ENCODE results near the gene MAZ.
"Not testable (repeated sequence)": the region's sequence is repeated elsewhere in the genome, so short reads cannot be mapped to it uniquely, and the experiment has no call there.

Gene MAZ

DNA sequence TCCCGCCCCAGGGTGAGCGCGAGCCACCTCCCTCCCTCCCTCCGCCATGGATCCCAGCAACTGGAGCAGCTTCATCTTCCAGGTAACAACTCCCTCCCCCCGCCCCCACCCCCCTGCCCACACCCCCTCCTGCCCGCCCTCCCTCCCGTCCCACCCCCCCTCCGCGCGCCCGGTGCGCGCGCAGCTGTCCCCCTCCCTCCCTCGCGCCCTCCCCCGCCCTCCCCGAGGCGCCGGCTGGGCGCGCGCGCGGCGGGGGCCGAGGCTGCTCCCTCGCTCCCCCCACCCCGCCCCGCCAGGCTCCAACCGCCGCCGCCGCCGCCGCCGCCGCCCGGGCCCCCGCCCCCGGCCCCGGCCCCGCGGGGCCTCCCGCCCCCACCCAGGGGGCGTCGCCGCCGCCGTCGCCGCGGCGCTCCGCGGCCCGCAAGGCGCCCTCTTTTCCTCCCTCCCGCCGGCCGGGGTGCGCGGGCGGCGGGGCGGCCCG, at the start of gene MAZ:
MAZ (plus strand) TSS at position 431 of the 481 bp plus-strand sequence. CDS start 173 bp downstream, outside the sequence.
- DNase-seq (ENCODE audit: low read depth), result no peak

DNA sequence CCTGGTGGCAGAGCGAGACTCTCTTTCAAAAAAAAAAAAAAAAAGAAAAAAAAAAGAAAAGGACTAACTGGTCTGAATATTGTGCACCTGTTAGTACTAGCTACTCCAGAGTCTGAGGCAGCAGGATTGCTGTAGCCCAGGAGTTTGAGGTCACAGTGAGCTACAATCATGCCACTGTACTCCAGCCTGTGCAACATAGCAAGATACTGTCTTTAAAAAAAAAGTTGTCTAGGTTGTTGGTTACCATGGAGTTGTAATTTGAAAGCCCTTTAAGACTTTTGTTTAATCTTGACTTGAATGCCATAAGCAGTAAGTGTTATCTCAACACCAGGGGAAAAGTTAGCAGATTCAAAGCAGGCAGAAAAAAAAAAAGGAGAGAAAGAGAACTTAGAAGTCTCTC, 49.7 kb upstream of the MAZ start:
- DNase-seq (ENCODE audit: low read depth), result no peak

DNA sequence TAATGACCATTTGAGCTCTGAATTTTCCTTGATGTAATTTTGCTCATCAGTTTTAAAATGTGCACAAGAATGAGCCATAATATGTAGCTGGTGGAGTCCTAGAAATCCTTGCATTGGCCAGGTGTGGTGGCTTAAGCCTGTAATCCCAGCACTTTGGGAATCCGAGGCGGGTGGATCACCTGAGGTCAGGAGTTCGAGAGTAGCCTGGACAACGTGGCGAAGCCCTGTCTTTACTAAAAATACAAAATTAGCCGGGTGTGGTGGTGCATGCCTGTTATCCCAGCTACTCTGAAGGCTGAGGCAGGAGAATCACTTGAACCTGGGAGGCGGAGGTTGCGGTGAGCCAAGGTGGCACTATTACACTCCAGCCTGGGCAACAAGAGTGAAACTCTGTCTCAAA, 49.2 kb upstream of the MAZ start:
- not testable (repeated sequence) for DNase-seq (ENCODE audit: low read depth)

DNA sequence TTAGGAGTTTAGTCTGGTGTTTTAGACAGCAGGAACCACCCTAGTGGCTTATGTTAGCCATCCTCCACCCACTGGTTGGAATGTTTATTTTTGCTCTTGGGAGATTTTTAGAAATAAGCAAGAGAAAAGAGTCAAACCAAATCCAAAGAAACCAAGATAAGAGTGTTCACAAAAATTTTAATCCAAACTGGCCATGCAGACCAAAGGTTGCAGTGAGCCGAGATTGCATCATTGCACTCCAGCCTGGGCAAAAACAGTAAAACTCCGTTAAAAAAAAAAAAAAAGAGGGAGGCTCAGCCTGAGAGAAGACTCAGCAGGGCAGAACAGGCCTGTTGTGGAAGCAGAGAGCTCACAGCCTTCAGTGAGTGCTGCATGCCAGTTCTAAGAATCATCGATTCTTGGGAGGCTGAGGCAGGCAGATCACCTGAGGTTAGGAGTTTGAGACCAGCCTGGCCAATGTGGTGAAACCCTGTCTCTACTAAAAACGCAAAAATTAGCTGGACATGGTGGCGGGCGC, 48.3 kb upstream of the MAZ start:
- DNase-seq (ENCODE audit: low read depth), result peak; percentile 47

DNA sequence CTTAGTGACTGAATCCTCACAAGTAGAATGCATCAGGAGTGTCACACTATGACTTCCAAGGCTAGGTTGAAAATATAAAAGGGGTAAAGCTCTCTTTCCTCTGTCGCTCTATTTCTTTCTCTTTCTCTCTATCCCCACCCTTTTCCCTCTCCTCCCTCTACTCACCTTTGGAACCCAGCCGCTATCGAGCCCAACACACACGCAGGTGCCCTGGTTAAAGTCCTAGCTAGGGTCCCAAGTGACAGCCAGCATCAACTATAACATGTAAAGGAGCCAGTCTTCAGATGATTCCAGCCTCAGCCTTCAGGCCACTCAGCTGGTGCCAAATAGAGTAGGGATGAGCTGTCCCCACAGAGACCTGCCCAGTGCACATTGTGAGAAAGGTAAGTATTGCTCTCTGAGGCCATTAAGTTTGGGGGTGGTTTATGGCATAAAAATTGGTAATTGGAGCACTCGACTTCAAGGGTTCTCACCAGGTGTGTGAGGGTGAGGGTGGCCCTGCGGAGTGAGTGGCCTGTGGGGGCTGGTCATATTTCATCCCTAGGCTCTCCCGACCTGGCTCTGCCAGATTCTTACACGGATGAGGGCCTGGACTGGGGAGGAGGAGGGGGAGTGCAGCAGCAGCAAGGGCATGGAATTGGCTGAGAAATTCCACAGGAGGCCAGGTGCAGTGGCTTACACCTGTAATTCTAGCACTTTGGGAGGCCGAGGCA, 45.6 kb upstream of the MAZ start:
- no peak for DNase-seq (ENCODE audit: low read depth)

DNA sequence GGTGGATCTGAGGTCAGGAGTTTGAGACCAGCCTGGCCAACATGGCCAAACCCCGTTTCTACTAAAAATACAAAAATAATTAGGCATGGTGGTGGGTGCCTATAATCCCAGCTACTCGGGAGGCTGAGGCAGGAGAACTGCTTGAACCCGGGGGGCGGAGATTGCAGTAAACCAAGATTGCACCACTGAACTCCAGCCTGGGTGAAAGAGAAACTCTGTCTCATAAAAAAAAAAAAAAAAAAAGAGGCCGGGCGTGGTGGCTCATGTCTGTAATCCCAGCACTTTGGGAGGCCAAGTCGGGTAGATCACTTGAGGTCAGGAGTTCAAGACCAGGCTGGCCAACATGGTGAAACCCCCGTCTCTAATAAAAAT, 45.1 kb upstream of the MAZ start:
- DNase-seq (ENCODE audit: low read depth), result not testable (repeated sequence)

DNA sequence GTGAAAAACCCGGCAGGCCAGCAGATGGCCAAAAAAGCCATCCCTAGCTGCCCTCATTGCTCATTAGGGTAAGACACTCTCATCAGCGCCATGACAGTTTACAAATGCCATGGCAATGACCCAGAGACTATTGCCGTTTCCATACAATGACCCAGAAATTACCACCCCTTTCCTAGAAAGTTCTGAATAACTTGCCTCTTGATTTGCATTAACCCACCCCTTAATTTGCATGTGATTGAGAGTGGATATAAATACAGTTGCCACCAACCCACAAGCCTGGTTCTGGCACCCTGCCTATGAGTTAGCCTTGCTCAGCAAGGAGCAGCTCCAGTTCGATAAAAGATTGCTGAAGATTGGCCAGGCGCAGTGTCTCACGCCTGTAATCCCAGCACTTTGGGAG, 44.4 kb upstream of the MAZ start:
- DNase-seq (ENCODE audit: low read depth), result no peak

DNA sequence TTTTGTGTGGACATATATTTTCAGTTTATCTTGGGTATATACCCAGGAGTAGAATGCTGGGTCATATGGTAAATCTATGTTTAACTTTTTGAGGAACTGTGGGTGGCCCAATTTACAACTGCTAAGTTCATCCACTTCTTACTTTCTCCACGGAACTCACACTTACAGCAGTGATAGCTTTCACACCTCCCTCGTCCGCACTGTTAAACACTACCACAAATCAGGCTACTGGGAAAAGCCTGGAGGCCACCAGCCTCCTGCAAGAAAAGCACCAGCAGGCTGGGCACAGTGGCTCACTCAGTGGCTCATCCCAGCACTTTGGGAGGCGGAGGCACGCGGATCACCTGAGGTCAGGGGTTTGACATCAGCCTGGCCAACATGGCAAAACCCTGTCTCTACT, 43.0 kb upstream of the MAZ start:
- no peak for DNase-seq (ENCODE audit: low read depth)

DNA sequence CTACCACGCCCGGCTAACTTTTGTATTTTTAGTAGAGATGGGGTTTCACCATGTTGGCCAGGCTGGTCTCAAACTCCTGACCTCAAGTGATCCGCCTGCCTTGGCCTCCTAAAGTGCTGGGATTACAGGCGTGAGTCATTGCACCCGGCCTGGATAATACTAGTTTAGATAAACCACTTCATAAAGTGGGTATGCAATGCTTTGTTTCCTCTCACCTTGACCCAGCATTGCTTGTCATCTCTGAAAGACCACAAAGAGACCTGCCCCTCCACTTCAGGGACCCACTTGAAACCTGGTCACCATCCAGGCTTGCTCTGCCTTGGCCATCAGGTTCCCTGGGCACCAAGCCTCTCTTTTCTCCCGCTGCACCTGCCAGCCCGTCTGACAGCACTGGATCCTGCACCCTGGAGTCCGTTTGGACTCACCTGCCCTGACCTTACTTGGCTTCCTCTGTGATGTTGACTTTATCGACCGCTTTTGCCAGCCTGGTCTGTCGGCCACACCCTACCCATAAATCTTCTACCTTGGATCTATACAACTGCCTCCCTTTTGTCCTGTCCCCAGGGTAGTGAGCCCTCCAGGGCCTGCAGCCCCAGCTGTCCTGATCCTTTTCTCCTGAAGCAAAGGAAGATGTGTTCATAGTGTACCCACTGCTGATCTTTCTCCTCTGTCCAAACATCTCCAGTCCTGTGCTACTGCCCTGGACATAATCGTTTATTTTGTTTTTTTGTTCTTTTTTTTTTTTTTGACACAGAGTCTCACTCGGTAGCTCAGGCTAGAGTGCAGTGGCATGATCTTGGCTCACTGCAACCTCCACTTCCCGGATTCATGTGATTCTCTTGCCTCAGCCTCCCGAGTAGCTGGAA, 40.9 kb upstream of the MAZ start:
- no peak for DNase-seq (ENCODE audit: low read depth)

DNA sequence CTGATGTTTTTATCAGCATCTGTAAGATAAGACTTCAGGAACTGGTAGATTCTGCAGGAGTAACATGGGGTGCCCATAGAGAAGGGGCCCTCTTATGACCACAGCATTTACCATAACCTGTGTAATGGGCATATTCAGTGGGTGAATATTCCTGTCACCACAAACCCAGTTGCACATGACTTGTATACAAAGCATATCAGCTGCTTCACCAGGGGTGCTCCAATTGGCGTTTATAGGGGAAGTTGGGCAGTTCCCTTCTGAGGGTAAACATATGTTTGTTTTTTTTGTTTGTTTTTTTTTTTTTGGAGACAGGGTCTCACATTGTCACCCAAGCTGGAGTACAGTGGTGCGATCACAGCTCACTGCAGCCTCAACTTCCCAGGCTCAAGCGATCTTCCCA, 39.8 kb upstream of the MAZ start:
- DNase-seq (ENCODE audit: low read depth), result no peak

DNA sequence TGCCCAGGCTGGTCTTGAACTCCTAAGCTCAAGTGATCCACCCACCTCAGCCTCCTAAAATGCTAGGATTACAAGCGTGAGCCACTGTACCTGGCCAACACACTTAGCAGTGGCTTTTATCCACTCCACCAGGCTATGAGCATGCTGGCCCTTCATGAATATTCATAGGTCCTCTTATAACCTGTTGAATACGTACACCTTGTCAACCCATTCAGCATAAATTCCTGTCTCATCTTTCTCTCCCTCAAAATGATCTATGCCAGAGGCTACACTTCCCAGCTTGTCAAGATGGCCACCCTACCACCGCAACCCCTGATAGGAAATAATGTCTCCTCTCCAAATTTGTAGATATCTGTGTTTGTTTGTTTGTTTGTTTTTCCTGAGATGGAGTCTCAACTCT, 39.3 kb upstream of the MAZ start:
- no peak for DNase-seq (ENCODE audit: low read depth)

DNA sequence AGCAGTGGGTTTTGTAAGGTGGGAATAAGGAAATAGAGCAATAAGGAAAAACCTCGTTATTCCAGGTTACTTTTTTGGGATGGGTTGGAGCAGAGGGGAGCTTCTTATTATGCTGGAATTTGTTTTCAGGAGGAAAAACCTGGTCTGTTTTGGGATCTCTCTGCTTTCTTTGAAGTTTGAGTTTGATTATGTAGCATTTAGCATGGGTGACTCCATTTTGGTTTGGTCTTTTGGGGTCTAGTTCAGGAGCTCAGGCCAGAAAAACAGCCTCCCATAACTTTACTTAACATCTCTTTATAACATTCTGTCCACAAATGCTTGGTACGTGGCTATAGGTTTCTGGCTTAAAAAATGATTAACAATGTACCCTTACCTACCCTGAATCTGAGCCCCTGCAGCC, 36.8 kb upstream of the MAZ start:
- DNase-seq (ENCODE audit: low read depth), result no peak

DNA sequence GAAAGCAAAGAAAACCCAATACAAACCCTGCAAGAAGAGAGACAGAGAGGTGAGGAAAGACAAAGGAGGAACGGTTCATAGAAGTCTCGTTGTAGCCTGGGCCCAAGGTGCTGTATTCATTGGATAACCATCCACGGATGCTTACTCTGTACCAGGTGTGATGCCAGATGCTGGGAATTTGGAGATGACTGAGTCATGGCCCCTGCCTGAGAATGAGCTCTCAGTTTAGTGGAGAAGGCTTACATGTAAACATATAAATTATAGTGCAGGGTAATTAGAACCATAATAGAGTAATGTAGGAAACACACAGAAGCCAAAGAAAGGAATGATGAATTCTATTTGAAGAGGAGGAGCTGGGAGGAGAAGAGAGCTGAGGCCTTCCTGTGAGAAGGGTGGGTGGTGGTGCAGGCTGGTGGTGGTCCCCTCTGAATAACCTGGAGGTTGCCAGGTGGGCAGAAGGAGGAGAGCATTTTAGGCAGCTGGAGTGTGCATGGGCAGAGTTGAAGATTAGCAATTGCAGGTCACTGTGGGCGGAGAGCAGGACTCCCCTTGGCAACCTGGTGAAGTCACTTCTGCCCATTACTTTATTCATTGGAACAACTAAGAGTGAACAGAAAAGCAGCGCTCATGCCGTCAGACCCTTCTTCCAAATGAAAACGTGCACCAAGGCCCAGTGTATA, 35.9 kb upstream of the MAZ start:
- no peak for DNase-seq (ENCODE audit: low read depth)

DNA sequence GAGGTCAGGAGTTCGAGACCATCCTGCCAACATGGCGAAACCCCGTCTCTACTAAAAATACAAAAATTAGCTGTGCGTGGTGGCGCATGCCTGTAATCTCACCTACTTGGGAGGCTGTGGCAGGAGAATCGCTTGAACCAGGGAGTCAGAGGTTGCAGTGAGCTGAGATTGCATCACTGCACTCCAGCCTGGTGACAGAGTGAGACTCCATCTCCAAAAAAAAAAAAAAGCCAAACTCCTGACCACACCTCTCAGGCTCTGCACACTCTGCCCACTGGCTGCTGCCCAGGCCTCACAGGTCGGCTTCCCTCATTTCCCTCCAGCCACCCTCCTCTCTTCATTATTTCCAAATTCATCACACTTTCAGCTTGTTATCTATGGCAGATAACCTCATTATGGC, 34.0 kb upstream of the MAZ start:
- not testable (repeated sequence) for DNase-seq (ENCODE audit: low read depth)

DNA sequence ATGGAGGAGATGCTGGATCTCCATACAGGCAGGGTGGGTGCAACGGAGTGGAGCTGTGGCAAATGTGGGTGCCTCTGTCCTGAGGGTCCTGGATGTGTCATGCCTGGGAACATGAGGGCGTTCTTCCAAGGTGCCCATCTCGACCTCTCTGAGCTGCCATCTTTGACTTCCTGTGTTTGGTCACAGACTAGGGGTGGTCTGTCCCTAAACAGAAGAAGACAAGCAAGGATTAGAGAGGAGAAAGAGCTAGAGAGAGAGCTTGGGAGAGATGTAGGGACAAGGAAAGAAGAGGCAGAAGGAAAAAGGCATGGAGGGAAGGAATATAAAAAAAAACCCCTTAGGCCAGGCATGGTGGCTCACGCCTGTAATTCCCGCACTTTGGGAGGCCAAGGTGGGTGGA, 31.6 kb upstream of the MAZ start:
- DNase-seq (ENCODE audit: low read depth), result no peak

DNA sequence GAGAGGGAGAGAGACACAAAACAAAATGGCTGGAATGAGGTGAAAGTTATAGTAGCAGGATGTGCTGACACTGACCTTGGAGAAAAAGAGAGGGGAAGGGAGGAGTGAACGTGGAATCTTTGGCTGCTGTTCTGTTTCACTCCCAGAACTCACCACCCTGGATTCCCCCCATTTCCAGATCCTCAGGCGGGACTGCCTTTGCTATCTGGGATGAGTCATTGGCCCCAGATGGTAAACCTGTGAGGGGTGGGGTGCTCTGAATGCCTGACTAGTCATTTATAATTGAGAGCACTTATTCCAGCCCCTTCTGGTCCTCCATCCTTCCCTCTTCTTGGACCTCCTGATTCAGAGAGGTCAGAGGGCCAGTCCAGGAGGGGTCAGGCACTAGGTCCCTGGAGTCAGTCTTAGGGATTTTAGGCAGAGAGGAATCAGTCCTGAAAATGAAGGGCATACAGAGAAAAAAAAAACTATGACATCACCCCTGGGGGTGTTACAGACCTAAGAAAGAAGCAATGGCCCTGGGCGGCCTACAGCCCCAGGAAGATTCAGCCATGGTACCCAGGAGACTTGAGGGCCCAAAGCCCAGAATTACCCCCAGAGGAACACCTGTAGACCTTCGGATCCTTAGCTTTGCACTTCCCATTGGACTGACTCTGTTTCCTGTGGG, 30.5 kb upstream of the MAZ start:
- no peak for DNase-seq (ENCODE audit: low read depth)

DNA sequence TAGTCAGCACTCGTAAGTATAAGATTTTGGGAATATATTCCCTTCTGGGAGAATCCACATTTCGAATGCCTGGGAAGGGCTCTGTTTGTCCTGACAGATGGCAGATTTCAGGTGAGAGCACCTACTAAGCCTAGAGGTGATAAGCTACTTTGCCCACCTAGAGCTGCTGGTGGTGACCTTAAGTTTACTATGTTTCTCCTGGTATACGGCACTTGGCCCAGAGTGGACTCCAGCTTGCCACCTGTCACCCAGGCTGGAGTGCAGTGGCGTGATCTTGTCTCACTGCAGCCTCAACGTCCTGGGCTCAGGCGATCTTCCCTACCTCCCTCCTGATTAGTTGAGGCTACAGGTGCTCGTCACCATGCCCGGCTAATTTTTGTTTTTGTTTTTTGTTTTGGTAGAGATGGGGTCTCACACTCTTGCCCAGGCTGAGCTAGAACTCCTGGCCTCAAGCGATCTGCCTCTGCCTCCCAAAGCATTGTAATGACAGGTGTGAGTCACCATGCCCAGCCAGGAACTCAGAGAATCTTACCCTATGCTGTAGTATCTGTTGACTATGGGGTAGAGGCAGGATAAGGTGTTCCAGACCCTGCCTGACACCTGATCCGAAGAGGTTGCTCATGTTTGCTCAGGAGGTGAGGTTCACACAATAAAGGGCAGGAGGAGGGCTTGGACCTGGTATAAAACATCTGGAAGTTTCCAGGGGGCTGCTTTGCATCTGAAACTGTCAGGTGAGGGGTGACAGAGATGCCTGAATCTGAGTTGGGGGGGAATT, 28.6 kb upstream of the MAZ start, which contains the start of gene ZG16:
ZG16 (plus strand) TSS at position 681 of the 775 bp plus-strand sequence. CDS start 1,011 bp downstream, outside the sequence.
- DNase-seq (ENCODE audit: low read depth), result no peak

DNA sequence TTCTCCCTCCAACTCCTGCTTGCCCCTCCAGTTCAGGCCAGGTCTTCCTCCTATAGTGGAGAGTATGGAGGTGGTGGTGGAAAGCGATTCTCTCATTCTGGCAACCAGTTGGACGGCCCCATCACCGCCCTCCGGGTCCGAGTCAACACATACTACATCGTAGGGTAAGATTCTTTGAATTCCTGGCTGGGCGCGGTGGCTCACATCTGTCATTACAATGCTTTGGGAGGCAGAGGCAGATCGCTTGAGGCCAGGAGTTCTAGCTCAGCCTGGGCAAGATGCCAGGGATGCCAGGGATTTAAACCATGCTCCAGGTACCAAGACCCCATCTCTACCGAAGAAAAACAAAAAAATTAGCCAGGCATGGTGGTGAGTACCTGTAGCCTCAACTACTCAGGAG, 26.9 kb upstream of the MAZ start:
- DNase-seq (ENCODE audit: low read depth), result no peak

DNA sequence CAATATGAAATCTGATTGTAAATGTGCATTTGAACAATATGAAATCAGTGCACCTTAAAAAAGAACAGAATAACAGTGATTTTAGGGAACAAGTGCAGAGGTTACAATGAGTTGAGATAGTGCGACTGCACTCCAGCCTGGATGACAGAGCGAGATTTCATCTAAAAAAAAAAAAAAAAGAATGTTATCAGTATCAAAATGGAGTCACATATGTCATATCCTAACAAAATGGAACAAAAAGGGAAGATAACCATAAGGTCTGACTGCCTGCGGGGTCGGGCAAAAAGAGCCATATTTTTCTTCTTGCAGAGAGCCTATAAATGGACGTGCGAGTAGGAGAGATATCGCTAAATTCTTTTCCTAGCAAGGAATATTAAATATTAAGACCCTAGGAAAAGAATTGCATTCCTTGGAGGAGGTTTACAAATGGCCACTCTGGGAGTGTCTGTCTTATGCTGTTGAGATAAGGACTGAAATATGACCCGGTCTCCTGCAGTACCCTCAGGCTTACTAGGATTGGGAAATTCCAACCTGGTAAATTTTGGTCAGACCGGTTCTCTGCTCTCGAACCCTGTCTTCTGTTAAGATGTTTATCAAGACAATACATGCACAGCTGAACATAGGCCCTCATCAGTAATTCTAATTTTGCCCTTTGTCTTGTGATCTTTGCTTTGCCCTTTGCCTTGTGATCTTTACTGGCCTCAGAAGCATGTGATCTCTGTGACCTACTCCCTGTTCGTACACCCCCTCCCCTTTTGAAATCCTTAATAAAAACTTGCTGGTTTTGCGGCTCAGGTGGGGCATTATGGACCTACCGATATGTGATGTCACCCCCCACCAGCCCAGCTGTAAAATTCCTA, 23.0 kb upstream of the MAZ start:
- not testable (repeated sequence) for DNase-seq (ENCODE audit: low read depth)

DNA sequence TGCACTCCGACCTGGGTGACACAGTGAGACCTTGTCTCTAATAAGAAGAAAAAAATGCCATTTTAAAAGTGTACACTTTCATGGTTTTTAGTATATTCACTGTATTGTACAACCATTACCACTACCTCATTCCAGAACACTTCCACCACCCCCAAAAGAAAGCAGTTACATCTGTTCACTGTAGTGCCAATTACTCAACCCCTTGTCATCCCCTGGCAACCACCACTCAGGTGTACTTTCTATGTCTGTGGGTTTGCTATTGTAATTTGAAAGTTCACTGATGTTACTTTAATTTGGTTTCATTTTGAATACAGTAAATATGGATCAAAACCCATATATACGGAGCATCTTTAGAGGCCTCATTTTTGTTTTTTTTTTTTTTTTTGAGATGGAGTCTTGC, 22.2 kb upstream of the MAZ start:
- no peak for DNase-seq (ENCODE audit: low read depth)

All from fibroblast of gingiva (primary cell).